RCC 7860 (cell line): ENCODE results near the gene GFPT2.

Experiments used
- DNase-seq: peaks from one replicate; pipeline ENCODE4 v3.0.0-alpha.2; 2015; ENCODE audit warnings: low spot score
- FAIRE-seq: peaks from 2 replicates; lab custom pipeline; 2012; peaks lifted over from hg19 to GRCh38; lab: Jason Lieb, UNC

The GFPT2 gene

DNA sequence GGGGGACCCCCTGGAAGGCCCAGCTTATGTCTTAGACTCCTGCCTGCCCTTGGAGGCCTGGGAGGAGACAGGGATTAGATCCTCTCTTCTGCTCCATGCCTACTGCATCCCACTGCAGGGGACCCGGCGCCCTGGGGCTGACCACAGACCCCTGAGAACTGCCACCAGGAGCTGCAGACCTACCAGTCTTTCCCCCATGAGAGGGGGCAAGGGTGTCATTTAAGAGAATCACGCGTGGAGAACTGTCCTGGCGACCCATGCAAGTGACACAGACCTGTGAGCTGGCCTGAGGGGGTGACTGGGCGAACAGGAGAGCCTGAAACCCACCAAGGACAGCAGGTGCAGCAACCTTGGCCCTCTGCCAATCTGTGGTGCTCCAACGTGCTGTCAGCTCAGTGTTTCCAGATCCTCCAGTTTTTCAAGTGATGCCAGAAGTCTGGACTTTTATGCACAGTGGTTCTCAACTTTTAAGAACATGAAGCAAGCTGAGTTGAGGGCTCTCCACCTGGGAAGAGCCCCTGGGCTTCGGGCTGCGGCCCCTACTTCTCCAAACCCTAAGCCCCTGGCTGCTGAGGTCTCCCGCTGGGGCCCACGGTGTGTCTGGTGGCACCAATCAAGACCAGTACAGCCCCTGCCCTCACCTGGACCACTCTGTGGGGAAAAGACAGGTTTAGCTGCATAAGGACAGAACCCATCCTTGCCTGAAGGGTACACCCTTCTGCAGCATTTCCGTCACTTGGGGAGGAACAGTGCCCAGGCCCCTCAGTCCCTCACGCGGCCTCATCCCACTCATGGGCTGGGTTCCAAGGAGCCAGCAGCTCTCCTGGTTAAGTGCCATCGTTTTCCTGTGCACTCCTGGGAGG is 18.2 kb downstream of the GFPT2 start:
- no peak for FAIRE-seq
- DNase-seq: no peak

DNA sequence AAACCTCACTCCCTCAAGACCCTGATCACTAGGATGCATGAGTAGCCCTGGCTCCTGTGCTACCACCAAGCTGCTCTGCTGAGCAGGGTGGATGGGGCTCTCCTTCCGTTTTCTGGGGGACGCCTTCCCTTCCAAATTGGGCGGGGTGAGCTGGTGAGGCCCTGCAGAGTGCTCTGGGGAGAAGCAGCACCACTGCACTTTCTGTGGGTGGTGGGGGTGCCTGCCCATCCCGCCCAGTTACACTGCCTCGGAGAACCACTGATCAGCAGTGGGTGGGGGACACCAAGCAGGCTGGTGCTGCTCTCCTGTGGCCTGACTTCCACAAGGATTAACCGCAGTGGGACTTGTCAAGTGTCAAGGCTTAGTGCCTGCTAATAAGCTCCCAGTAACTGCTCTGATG is 19.0 kb downstream of the GFPT2 start:
- FAIRE-seq (no peak), DNase-seq (no peak)

DNA sequence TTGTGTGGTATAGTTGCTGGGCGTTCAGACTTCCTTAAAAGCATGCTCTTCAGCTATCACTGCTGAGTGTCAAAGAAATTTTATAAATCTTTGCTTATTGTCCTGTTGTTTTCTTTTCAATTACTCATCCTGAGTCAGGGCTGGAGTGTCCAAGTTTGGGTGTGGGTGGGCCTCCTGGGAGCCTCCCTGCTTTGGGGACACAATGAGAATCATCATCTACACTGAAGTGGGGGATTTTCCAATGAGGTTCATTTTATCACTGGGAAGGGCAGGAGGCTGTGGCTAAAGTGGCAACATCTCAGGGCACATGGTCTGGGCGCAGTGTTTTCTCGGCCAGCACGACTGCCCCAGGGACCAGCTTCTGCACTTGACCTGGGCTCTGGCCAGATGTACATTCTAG is 19.5 kb downstream of the GFPT2 start:
- FAIRE-seq: no peak
- peak; percentile 55 for DNase-seq

DNA sequence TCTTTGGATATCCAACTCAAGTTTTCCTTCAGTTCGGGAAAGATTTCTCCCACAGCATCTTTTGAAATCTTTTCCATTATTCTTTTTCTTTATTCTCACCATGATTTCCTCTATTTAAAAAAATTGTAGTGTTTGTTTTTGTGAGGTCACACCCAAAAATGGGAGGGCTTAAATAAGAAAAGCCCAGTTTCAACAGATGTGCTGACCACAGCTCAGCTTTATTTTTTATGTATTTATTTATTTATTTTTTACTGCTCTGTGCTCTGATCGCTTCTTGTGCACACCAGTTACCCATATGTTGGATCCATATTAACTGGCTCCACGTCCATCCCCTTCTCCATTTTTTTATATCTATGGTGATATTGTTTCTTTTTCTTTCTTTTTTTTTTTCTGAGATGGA is 20.3 kb downstream of the GFPT2 start:
- DNase-seq: no peak
- no peak for FAIRE-seq

DNA sequence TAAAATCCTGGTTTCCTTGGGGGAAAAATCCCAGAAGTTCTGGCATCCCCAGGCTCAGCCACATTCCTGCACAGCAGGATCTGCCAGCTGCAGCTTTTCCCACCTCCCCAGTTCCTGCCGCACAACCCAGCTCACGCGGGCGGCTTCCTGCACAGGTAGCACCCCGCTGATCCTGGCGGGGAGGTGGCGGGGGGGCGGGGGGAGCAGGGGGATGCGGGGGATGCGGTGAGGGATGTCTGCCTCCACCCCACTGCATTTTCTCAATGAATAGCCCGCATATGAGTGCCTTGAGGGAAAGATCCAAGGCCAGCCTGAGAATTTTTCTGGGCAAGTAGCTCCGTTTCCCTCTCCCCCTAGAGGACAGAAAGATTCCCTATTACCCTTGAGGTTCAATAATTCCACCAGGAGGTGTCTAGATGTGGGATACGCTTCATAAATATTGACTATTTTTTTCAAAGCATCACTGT is 21.1 kb downstream of the GFPT2 start:
- peak; percentile 61 for DNase-seq
- FAIRE-seq: no peak

DNA sequence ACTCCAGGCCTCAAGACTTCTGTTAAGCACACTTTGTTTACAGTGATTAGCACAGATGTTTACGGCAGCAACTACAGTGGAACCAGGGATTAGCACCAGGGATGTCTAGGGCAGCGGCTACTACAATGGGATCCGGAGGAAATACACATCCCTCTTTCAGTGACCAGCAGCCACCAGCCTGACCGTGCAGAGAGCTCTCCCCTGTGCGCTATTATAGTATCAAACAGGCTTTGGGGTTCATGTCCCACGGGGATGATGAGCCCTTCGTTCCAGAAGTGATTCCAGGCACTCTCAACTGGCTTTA is 21.5 kb downstream of the GFPT2 start:
- DNase-seq: no peak
- FAIRE-seq: no peak

- DNase-seq (peak; percentile 95), FAIRE-seq (peak; percentile 94)
These were observed 22.1 kb downstream of the GFPT2 start for GRCh38 chr5:180330810-180331646.

DNA sequence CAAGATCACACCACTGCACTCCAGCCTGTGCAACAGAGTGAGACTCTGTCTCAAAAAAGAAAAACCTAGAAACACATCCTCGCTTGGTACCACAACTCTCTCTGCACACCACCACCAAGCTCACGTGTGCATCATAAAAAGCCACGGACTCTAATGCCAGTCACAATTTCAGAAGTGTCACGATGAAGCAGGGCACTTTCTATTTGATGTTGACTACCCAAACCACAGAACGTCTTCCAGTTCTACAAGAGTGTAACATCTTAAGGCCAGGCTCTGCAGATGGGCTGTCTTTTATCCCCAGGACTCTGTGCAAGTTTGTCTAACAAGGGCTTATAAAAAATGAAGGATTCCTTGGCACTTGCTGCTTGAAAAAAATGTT is 22.9 kb downstream of the GFPT2 start:
- no peak for FAIRE-seq
- no peak for DNase-seq

DNA sequence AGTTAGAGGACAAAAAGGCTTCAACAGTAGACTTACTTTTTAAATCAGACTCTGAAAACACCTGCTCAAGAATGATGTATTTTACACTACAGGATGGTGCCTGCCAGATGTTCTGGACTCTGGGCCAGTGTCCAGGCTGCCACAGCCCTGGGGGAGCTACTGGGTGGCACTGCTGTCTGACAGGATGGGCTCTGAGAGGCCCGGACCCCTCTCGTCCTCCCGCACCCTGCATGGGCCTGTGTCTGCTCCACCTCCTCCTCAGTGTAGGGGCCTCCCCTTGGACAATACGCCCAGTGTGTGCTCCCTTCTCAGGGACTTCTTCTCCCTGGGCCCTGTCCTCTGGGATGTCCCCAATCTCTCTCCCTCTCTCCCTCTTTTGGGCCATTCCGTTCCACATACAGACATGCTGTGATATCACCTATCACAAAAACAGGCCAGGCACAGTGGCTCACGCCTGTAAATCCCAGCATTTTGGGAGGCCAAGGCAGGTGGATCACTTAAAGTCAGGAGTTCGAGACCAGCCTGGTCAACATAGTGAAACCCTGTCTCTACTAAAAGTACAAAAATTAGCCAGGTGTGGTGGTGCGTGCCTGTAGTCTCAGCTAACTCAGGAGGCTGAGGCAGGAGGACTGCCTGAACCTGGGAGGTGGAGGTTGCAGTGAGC is 23.4 kb downstream of the GFPT2 start:
- DNase-seq (no peak), FAIRE-seq (no peak)

- FAIRE-seq (no peak), DNase-seq (no peak)
These were observed 24.0 kb downstream of the GFPT2 start for GRCh38 chr5:180329138-180329435.

- FAIRE-seq (no peak), DNase-seq (peak; percentile 70)
These were observed 24.6 kb downstream of the GFPT2 start for GRCh38 chr5:180328296-180329137.

GRCh38 chr5:180326989-180327565 is 26.1 kb downstream of the GFPT2 start:
- FAIRE-seq: no peak
- DNase-seq: no peak

- no peak for FAIRE-seq
These were observed 28.6 kb downstream of the GFPT2 start for GRCh38 chr5:180324601-180324950.

GRCh38 chr5:180323941-180324600 is 29.1 kb downstream of the GFPT2 start:
- DNase-seq (peak; percentile 76), FAIRE-seq (peak; percentile 39)

More at GRCh38 chr5:180324601-180324950, 28.6 kb downstream of the GFPT2 start:
- no peak for DNase-seq

DNA sequence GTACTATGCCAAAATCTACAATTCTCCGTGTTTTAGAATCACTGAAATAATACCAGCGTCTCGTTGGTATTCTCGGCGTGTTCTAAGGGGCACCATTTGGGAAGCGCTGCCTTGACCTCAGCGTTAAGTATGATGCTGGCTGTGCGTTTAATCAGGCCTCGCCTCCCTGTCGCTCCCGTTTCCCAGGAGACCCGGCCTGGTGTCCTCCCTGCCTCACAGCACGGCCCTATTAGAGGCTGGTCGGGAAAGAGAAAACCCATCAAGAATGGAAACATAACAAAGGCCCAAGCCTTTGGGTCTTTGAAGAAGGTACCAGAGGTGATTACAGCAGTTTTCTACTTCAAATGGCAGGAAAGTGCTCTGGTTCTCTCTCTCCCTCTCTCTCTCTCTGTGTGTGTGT is 30.0 kb downstream of the GFPT2 start:
- FAIRE-seq (no peak), DNase-seq (no peak)

DNA sequence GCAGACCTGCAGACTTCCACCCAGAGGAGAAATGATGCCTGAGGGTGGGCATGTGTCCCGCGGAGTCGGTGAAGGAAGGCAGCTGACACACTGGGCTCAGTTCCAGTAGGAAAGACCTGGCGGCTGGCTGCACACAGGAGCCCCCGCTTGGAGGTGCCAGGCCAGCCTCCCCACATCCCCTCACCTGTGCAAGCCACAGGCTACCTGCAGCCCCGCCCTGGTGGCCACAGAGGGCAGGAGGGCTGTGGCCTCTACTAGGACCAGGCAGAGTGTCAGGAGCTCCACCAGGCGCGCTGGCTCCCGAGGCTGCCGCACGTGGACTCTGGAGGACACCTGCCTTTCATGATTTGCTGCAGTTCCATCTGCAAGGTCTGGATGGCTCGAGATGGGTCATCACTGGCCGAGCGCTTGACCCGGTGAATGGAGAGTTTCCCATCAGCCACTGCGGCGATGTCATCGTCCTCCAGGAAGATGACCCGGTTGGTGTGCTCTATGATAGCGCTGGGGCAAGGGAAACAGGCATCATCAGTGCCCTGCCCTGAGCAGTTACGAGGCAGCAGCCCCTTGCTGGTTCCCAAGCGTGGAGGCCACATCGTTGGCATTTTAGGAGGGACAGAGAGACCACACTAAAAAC is 34.6 kb downstream of the GFPT2 start:
- DNase-seq (no peak), FAIRE-seq (no peak)

DNA sequence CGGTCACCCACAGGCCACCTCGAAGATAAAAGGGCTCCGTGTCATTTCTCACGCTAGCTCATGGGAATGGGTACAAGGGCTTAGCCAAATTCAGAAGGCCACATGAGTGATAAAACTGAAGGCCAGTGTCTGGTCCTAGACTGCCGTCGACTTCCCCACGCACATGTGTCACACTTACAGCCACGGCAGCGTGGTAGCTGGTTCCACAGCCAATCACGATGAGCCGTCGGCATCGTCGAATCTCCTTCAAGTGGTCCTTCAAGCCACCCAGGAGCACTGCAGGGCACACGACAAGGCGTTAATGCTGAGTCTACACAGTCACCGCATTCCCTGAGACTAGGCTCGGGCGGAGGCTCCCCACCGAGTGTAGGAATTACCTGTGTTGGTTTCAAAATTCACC is 36.5 kb downstream of the GFPT2 start:
- FAIRE-seq (no peak), DNase-seq (no peak)

DNA sequence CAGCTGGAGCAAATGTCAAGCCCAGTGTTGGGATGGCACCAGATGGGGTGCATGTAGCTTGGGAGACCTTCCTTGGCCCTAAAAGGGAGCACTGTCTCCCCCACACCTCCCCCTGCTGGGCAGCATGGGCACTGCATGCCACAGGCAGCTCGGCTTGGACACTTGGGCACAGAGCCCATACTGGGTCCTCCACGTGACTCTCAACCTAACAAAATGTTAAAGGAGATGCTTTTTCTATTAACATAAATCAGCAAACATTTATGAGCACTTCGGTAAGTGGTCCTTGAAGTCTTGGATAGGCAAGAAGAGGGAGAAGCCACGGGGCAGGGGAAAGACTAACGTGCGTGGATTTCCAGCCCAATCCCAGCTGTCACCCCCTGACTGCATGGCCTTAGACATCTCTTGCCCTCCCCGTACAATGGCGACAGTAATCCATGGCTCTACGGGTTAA is 37.3 kb downstream of the GFPT2 start:
- no peak for DNase-seq
- no peak for FAIRE-seq

DNA sequence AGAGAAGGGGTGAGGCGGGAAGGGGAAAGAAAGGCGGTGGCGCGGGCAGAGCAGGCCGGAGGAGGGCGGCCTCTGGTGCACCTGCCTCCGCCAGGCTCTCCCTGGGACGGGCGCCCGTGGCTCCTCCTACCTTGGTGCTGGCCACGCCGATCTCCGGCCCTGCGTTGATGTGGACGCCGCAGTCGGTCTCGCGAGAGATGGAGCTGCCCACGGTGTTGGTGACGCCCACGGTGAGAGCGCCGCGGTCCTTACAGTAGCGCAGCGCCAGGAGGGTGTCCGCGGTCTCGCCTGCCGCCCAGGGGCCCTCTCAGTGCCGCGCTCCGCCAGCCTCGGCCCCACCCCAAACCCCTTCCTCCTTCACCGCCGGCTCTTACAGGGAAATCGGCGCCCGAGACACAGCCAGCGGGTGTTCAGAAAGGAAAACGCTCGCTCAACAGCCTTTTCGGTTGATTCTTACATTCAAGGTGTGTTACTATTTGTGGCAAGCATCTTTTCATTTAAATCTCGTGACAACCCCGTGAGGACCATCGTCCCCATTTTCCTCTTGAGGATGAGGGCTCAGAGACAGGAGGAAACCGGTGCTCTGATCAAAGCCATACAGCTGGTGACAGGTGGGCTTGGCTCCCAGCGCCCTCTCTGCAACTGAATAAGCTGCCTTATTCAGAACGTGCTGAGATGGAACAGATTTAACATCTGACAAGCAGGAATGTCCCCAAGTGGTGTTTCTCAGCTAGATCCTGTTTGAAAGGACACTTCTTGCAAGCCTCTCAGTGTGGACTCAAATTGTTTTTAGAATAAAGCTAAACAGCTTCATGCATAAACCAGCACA is 39.2 kb downstream of the GFPT2 start:
- peak; percentile 89 for DNase-seq
- peak; percentile 7 for FAIRE-seq
